HepG2 (cell line): Measurements from ENCODE around the gene CEP57L1. TPM values are rescaled to one million over a fixed set of nuclear protein-coding genes. Genes with fewer than 3 reads are reported as not detected.

ENCODE experiments used
- ATF7-NPFF ChIP-seq: sonication (generic); formaldehyde crosslinking; IDR thresholded peaks from 2 replicates; pipeline ENCODE4 v1.8.1; 2023; ENCODE audit warnings: mild to moderate bottlenecking, low read depth, missing genetic modification reagents, moderate library complexity
- CAMTA2 ChIP-seq: sonication (generic); formaldehyde crosslinking; IDR thresholded peaks from 2 replicates; pipeline ENCODE4 v1.4.0; 2020; ENCODE audit warnings: mild to moderate bottlenecking, missing genetic modification reagents, borderline replicate concordance
- CBFB ChIP-seq: sonication (generic); formaldehyde crosslinking; IDR thresholded peaks from 2 replicates; pipeline ENCODE4 v1.4.0; 2020; ENCODE audit warnings: missing genetic modification reagents
- E2F1 ChIP-seq: sonication (generic); formaldehyde crosslinking; IDR thresholded peaks from 2 replicates; pipeline ENCODE4 v1.5.0; 2020; ENCODE audit warnings: missing genetic modification reagents
- ERF ChIP-seq: IDR thresholded peaks from 2 replicates; pipeline ENCODE4 v1.6.1; 2018; ENCODE audit warnings: missing biosample characterization, missing genetic modification reagents
- FOXO1 ChIP-seq: sonication (generic); formaldehyde crosslinking; IDR thresholded peaks from 2 replicates; pipeline ENCODE4 v1.4.0; 2020; ENCODE audit warnings: missing genetic modification reagents
- KDM5B ChIP-seq: sonication (generic); formaldehyde crosslinking; IDR thresholded peaks from 2 replicates; pipeline ENCODE4 v1.4.0; 2020; ENCODE audit warnings: missing genetic modification reagents, mild to moderate bottlenecking, borderline replicate concordance
- PAWR ChIP-seq: sonication (generic); formaldehyde crosslinking; IDR thresholded peaks from 2 replicates; pipeline ENCODE4 v1.4.0; 2020; ENCODE audit warnings: missing genetic modification reagents, mild to moderate bottlenecking, borderline replicate concordance
- POLR2G ChIP-seq: fragments of 200-400 bp; formaldehyde crosslinking; IDR thresholded peaks from 2 replicates; pipeline ENCODE4 v1.6.1; 2018; ENCODE audit warnings: mild to moderate bottlenecking, low read depth, low read length, moderate library complexity
- RBAK ChIP-seq: sonication (generic); formaldehyde crosslinking; IDR thresholded peaks from 2 replicates; pipeline ENCODE4 v1.5.1; 2020; ENCODE audit warnings: mild to moderate bottlenecking, missing genetic modification reagents
- SAFB2 ChIP-seq: sonication (generic); formaldehyde crosslinking; IDR thresholded peaks from 2 replicates; pipeline ENCODE4 v1.5.1; 2020; ENCODE audit warnings: missing genetic modification reagents, low read depth, mild to moderate bottlenecking, borderline replicate concordance
- STAG1 ChIP-seq: sonication (generic); formaldehyde crosslinking; IDR thresholded peaks from 2 replicates; pipeline ENCODE4 v1.4.0; 2020; ENCODE audit warnings: missing genetic modification reagents
- TOPORS ChIP-seq: sonication (generic); formaldehyde crosslinking; IDR thresholded peaks from 2 replicates; pipeline ENCODE4 v1.8.0; 2023; ENCODE audit warnings: mild to moderate bottlenecking, missing genetic modification reagents
- ZNF431 ChIP-seq: sonication (generic); formaldehyde crosslinking; IDR thresholded peaks from 2 replicates; pipeline ENCODE4 v1.9.0; 2022; ENCODE audit warnings: missing genetic modification reagents, low read depth, mild to moderate bottlenecking, borderline replicate concordance
- ZNF570 ChIP-seq: sonication (generic); formaldehyde crosslinking; IDR thresholded peaks from 2 replicates; pipeline ENCODE4 v1.4.0; 2020; ENCODE audit warnings: mild to moderate bottlenecking, missing genetic modification reagents, borderline replicate concordance
- ZNF792 ChIP-seq: IDR thresholded peaks from 2 replicates; pipeline ENCODE4 v1.6.1; 2016
- ZNF83 ChIP-seq: sonication (generic); formaldehyde crosslinking; IDR thresholded peaks from 2 replicates; pipeline ENCODE4 v1.4.0; 2020; ENCODE audit warnings: missing genetic modification reagents, mild to moderate bottlenecking, borderline replicate concordance
- polyA plus RNA-seq, 8 experiments: library from polyadenylated mRNA; depleted of rRNA in 3 of 8; stranded (reverse) in 7 of 8; unstranded in 1 of 8; fragments of >200 nt; fragmentation: Illumina TruSeq in 4 of 8; extraction: Trizol in 4 of 8; gene quantifications; 2 replicates each; pipeline versions ENCODE4 v1.2.1 to v1.2.3, GENCODE V29; 2011 to 2016; ENCODE audit warnings: low read depth in 4 of 8, missing spikeins in 1 of 8, mixed read lengths in 1 of 8; ENCODE audit not compliant: insufficient read depth in 1 of 8
- total RNA-seq, 5 experiments: library from RNA; depleted of rRNA; stranded (reverse); fragments of >200 nt; fragmentation: Illumina TruSeq; extraction: Trizol; gene quantifications; 2 replicates each; pipeline ENCODE4 v1.2.3, GENCODE V29; 2016; ENCODE audit warnings: low read depth in 1 of 5
- TF ChIP-seq, protein P1 (sequence below): sonication (generic); formaldehyde crosslinking; IDR thresholded peaks from 2 replicates; pipeline ENCODE4 v1.5.0; 2020; ENCODE audit warnings: mild to moderate bottlenecking, missing genetic modification reagents, moderate library complexity
- TF ChIP-seq, protein P2 (sequence below): IDR thresholded peaks from 2 replicates; pipeline ENCODE4 v1.6.1; 2016; ENCODE audit warnings: low read depth, borderline replicate concordance
- TF ChIP-seq, protein P3 (sequence below): sonication (generic); formaldehyde crosslinking; IDR thresholded peaks from 2 replicates; pipeline ENCODE4 v1.4.0; 2020; ENCODE audit warnings: missing genetic modification reagents
- TF ChIP-seq, protein P4 (sequence below): sonication (generic); formaldehyde crosslinking; IDR thresholded peaks from 2 replicates; pipeline ENCODE4 v1.9.0; 2022; ENCODE audit warnings: missing genetic modification reagents, mild to moderate bottlenecking, borderline replicate concordance

The CEP57L1 gene
- total and polyA plus RNA-seq, 2 of the 13 experiments (the other 11 are each of a cell fraction or from before 2014, with no cell fraction given): 7.7 to 15.5 TPM

DNA sequence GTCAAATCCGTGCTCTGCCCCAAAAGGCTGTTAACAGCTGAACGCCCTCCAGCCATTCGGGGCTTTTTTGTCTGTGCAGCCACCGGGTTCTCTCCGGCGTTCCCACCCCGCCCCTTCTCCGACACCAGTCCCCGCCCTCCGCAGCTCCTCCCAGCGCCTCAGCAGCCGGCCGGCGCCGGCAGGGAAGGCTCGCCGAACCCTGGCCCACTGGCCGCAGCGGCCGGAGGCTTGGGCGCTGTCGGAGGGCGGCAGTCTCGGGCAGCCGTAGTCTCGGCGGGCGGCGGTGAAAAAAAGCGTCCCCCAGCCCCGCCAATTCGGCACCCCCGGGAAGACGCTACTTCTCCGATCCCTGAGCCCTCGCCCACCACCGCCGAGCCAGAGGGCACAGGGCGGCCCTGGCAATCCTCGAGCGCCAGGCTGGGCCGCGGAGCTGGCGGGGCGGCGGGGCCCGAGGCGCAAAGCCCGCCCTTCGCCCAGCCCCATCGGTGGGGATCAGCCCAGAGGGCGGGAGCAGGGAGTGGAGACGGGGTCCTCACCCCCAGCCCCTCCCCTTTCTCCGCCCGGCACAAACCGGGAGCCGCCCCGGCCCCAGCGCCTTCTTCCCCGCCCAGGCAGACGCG lies 781 bp upstream of the CEP57L1 start, which contains the start of gene SESN1 (continued):
- no peak for TF ChIP-seq ZNF570 (CRISPR knock-in tag)
- 0 out of 2 replicates have a peak, but pooled peaks have one; percentile 17 for TF ChIP-seq CBFB
- TF ChIP-seq ZNF83 (CRISPR knock-in tag): peak; percentile 88
- TF ChIP-seq SAFB2 (CRISPR knock-in tag): peak; percentile 57; the same call in 1 of the 2 replicates
- TF ChIP-seq ERF (CRISPR knock-in tag): peak; percentile 70; the same call in 1 of the 2 replicates
- TF ChIP-seq RBAK (CRISPR knock-in tag): no peak
- TF ChIP-seq POLR2G: peak; percentile 74
- TF ChIP-seq ATF7-NPFF: peak; percentile 46
- TF ChIP-seq, protein P1, sequence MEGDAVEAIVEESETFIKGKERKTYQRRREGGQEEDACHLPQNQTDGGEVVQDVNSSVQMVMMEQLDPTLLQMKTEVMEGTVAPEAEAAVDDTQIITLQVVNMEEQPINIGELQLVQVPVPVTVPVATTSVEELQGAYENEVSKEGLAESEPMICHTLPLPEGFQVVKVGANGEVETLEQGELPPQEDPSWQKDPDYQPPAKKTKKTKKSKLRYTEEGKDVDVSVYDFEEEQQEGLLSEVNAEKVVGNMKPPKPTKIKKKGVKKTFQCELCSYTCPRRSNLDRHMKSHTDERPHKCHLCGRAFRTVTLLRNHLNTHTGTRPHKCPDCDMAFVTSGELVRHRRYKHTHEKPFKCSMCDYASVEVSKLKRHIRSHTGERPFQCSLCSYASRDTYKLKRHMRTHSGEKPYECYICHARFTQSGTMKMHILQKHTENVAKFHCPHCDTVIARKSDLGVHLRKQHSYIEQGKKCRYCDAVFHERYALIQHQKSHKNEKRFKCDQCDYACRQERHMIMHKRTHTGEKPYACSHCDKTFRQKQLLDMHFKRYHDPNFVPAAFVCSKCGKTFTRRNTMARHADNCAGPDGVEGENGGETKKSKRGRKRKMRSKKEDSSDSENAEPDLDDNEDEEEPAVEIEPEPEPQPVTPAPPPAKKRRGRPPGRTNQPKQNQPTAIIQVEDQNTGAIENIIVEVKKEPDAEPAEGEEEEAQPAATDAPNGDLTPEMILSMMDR (CRISPR knock-in tag): peak; percentile 41; the same call in 1 of the 2 replicates
- TF ChIP-seq, protein P2, sequence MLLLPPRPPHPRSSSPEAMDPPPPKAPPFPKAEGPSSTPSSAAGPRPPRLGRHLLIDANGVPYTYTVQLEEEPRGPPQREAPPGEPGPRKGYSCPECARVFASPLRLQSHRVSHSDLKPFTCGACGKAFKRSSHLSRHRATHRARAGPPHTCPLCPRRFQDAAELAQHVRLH: peak; percentile 78
- TF ChIP-seq TOPORS (CRISPR knock-in tag): peak; percentile 91
- peak; percentile 53; the same call in 1 of the 2 replicates for TF ChIP-seq CAMTA2 (CRISPR knock-in tag)
- TF ChIP-seq, protein P3, sequence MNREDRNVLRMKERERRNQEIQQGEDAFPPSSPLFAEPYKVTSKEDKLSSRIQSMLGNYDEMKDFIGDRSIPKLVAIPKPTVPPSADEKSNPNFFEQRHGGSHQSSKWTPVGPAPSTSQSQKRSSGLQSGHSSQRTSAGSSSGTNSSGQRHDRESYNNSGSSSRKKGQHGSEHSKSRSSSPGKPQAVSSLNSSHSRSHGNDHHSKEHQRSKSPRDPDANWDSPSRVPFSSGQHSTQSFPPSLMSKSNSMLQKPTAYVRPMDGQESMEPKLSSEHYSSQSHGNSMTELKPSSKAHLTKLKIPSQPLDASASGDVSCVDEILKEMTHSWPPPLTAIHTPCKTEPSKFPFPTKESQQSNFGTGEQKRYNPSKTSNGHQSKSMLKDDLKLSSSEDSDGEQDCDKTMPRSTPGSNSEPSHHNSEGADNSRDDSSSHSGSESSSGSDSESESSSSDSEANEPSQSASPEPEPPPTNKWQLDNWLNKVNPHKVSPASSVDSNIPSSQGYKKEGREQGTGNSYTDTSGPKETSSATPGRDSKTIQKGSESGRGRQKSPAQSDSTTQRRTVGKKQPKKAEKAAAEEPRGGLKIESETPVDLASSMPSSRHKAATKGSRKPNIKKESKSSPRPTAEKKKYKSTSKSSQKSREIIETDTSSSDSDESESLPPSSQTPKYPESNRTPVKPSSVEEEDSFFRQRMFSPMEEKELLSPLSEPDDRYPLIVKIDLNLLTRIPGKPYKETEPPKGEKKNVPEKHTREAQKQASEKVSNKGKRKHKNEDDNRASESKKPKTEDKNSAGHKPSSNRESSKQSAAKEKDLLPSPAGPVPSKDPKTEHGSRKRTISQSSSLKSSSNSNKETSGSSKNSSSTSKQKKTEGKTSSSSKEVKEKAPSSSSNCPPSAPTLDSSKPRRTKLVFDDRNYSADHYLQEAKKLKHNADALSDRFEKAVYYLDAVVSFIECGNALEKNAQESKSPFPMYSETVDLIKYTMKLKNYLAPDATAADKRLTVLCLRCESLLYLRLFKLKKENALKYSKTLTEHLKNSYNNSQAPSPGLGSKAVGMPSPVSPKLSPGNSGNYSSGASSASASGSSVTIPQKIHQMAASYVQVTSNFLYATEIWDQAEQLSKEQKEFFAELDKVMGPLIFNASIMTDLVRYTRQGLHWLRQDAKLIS (CRISPR knock-in tag): no peak
- TF ChIP-seq FOXO1 (CRISPR knock-in tag): no peak
- TF ChIP-seq PAWR: 0 out of 2 replicates have a peak, but pooled peaks have one; percentile 1
- TF ChIP-seq KDM5B (CRISPR knock-in tag): peak; percentile 96
- TF ChIP-seq ZNF792 (CRISPR knock-in tag): no peak; the same call in 1 of the 2 replicates
- 0 out of 2 replicates have a peak, but pooled peaks have one; percentile 56 for TF ChIP-seq ZNF431 (CRISPR knock-in tag)
- 0 out of 2 replicates have a peak, but pooled peaks have one; percentile 13 for TF ChIP-seq STAG1 (CRISPR knock-in tag)
- TF ChIP-seq, protein P4, sequence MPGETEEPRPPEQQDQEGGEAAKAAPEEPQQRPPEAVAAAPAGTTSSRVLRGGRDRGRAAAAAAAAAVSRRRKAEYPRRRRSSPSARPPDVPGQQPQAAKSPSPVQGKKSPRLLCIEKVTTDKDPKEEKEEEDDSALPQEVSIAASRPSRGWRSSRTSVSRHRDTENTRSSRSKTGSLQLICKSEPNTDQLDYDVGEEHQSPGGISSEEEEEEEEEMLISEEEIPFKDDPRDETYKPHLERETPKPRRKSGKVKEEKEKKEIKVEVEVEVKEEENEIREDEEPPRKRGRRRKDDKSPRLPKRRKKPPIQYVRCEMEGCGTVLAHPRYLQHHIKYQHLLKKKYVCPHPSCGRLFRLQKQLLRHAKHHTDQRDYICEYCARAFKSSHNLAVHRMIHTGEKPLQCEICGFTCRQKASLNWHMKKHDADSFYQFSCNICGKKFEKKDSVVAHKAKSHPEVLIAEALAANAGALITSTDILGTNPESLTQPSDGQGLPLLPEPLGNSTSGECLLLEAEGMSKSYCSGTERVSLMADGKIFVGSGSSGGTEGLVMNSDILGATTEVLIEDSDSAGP: peak; percentile 84
- TF ChIP-seq E2F1 (CRISPR knock-in tag): no peak
